ENCODE data around the gene LIN52. TPM values are rescaled to one million over a fixed set of nuclear protein-coding genes. Genes with fewer than 3 reads are reported as not detected.

LIN52 gene
- total RNA-seq (2021; ENCODE audit: unreplicated experiment) (6.7 TPM), Bru-seq, nascent RNA (percentile 64 among the genes with signal in this experiment), BruChase-seq, experiment 1, labeled RNA remaining after a 2-hour chase (percentile 62 among the genes with signal in this experiment), BruChase-seq, experiment 2, labeled RNA remaining after a 6-hour chase (percentile 62 among the genes with signal in this experiment)
- polyA plus RNA-seq (2012; ENCODE audit: insufficient read length) = 3.8 TPM
- long read RNA-seq, transcript LIN52-205 (6 exons, 2,776 nt) = major isoform, 6 of 24 reads
- long read RNA-seq, transcript LIN52-202 (6 exons, 585 nt) = minor isoform, 5 of 24 reads
- long read RNA-seq, partial matches to known transcripts = 0 of 24 reads
- long read RNA-seq, other reads (novel, unspliced or antisense) = 13 of 24 reads

GRCh38 chr14:74084277-74085046 is at the start of gene LIN52, which contains the start of gene ALDH6A1:
LIN52 (plus strand) TSS chr14:74084956; CDS start chr14:74084975, 19 bp downstream.
ALDH6A1 (minus strand) TSS chr14:74084453; CDS start chr14:74084394, 59 bp downstream.
- BruUV-seq (replicated peaks) = no TSS peak
- Histone ChIP-seq H3K4me1 (ENCODE audit: control insufficient read depth, insufficient read depth, low read length) (peaks cover 7% of the 10 kb centered on the region; the same call in 1 of the 2 replicates), H3K4me3 (ENCODE audit: low read depth in 2 of 2, low read length in 2 of 2) (peak within 1 kb of the TSS; percentile 94 to 98), H3K27me3 (ENCODE audit: control insufficient read depth, insufficient read depth, low read length) (no peaks in the 10 kb centered on the region), H3K27ac (ENCODE audit: low read length) (peak within 1 kb of the TSS; percentile 93), H3K9me3 (ENCODE audit: control insufficient read depth, insufficient read depth, low read depth, low read length) (no peaks in the 10 kb centered on the region), H3K36me3 (ENCODE audit: control insufficient read depth, insufficient read depth, low read length) (peaks cover 4% of the 10 kb centered on the region; the same call in 1 of the 2 replicates)
- intact Hi-C loops (cut with micrococcal nuclease; ENCODE audit: unreplicated experiment) = no loop called here
- CTCF ChIA-PET = no interaction called here
- POLR2A ChIA-PET = no interaction called here
- in situ Hi-C loops (cut with HindIII; ENCODE audit: low pct_unique_long_range_greater_than_20kb, low sequenced_read_pairs) = no loop called here
- ATAC-seq (peak; percentile 97), DNase-seq (ENCODE audit: low read depth, low spot score) (peak; percentile 98)
- no peak; the same call in 1 of the 2 replicates for TF ChIP-seq SIN3A (IDR thresholded peaks at IDR 0.05; ENCODE audit: borderline replicate concordance, insufficient read depth, low read depth, low read length)
- peak; percentile 52; the same call in 1 of the 2 replicates for TF ChIP-seq POLR2AphosphoS5 (IDR thresholded peaks at IDR 0.05; ENCODE audit: low read depth, low read length)

- Histone ChIP-seq H3K4me1 (ENCODE audit: control insufficient read depth, insufficient read depth, low read length) (no peaks in the 10 kb centered on the region), H3K27me3 (ENCODE audit: control insufficient read depth, insufficient read depth, low read length) (no peaks in the 10 kb centered on the region), H3K27ac (ENCODE audit: low read length) (no peak overlapping the region), H3K9me3 (ENCODE audit: control insufficient read depth, insufficient read depth, low read depth, low read length) (no peaks in the 10 kb centered on the region), H3K36me3 (ENCODE audit: control insufficient read depth, insufficient read depth, low read length) (no peaks in the 10 kb centered on the region), H3K4me3 (ENCODE audit: low read depth in 2 of 2, low read length in 2 of 2) (no peak overlapping the region)
- intact Hi-C loops (cut with micrococcal nuclease; ENCODE audit: unreplicated experiment) = no loop called here
- ATAC-seq (no peak), DNase-seq (ENCODE audit: low read depth, low spot score) (no peak)
- in situ Hi-C loops (cut with HindIII; ENCODE audit: low pct_unique_long_range_greater_than_20kb, low sequenced_read_pairs) = no loop called here
- TF ChIP-seq, protein P1, sequence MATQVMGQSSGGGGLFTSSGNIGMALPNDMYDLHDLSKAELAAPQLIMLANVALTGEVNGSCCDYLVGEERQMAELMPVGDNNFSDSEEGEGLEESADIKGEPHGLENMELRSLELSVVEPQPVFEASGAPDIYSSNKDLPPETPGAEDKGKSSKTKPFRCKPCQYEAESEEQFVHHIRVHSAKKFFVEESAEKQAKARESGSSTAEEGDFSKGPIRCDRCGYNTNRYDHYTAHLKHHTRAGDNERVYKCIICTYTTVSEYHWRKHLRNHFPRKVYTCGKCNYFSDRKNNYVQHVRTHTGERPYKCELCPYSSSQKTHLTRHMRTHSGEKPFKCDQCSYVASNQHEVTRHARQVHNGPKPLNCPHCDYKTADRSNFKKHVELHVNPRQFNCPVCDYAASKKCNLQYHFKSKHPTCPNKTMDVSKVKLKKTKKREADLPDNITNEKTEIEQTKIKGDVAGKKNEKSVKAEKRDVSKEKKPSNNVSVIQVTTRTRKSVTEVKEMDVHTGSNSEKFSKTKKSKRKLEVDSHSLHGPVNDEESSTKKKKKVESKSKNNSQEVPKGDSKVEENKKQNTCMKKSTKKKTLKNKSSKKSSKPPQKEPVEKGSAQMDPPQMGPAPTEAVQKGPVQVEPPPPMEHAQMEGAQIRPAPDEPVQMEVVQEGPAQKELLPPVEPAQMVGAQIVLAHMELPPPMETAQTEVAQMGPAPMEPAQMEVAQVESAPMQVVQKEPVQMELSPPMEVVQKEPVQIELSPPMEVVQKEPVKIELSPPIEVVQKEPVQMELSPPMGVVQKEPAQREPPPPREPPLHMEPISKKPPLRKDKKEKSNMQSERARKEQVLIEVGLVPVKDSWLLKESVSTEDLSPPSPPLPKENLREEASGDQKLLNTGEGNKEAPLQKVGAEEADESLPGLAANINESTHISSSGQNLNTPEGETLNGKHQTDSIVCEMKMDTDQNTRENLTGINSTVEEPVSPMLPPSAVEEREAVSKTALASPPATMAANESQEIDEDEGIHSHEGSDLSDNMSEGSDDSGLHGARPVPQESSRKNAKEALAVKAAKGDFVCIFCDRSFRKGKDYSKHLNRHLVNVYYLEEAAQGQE (IDR thresholded peaks at IDR 0.05; ENCODE audit: insufficient read depth in 1 of 2, low read depth in 2 of 2, low read length in 1 of 2) = no peak
- TF ChIP-seq, protein P2, sequence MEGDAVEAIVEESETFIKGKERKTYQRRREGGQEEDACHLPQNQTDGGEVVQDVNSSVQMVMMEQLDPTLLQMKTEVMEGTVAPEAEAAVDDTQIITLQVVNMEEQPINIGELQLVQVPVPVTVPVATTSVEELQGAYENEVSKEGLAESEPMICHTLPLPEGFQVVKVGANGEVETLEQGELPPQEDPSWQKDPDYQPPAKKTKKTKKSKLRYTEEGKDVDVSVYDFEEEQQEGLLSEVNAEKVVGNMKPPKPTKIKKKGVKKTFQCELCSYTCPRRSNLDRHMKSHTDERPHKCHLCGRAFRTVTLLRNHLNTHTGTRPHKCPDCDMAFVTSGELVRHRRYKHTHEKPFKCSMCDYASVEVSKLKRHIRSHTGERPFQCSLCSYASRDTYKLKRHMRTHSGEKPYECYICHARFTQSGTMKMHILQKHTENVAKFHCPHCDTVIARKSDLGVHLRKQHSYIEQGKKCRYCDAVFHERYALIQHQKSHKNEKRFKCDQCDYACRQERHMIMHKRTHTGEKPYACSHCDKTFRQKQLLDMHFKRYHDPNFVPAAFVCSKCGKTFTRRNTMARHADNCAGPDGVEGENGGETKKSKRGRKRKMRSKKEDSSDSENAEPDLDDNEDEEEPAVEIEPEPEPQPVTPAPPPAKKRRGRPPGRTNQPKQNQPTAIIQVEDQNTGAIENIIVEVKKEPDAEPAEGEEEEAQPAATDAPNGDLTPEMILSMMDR (IDR thresholded peaks at IDR 0.05) = no peak
- TF ChIP-seq SIN3A (IDR thresholded peaks at IDR 0.05; ENCODE audit: borderline replicate concordance, insufficient read depth, low read depth, low read length) (no peak), TCF7L2 (IDR thresholded peaks at IDR 0.05; ENCODE audit: low read depth, low read length) (no peak), POLR2AphosphoS5 (IDR thresholded peaks at IDR 0.05; ENCODE audit: low read depth, low read length) (no peak)
- ChIA-PET CTCF (interaction anchor here (0.7 kb wide), 3 partner anchors 85 to 545 kb away, joined by 5 to 8 read pairs (median 7); partner anchors contain the start of genes COQ6 and RIOX1), POLR2A (interaction anchor here (0.7 kb wide), 1 partner anchor 278 kb away, joined by 4 read pairs; no protein-coding TSS in a partner anchor)
- no TSS peak for BruUV-seq (replicated peaks)
Measured at GRCh38 chr14:74035556-74035955, 49.2 kb upstream of the LIN52 start.

All from Panc1 (cell line).